HCT116 (cell line): ENCODE results near the gene EPHB2. TPM values are rescaled to one million over a fixed set of nuclear protein-coding genes. Genes with fewer than 3 reads are reported as not detected.

Experiments used
- ATAC-seq: fragments of 200-7000 bp; cut with Tn5 transposase; 2 replicates; pipeline ENCODE4 v1.9.1; 2020; ENCODE audit warnings: mild to moderate bottlenecking, moderate library complexity
- BruUV-seq: library from RNA; stranded (reverse); fragments of 400-500 nt; replicated peaks from 2 replicates; lab custom pipeline; 2021; lab: Mats Ljungman, UMichigan
- CTCF ChIA-PET: fragments of 300-600 bp; sonication (Branson Sonifier 250); formaldehyde crosslinking; loops from one replicate; lab custom pipeline; 2021; ENCODE audit warnings: antibody characterized with exemption; lab: Charles Lee
- POLR2A ChIA-PET: fragments of 300-600, 350-600 bp; sonication (Branson Sonifier 250); formaldehyde crosslinking; loops from one replicate; lab custom pipeline; 2021; ENCODE audit warnings: antibody characterized with exemption; lab: Charles Lee
- RAD21 ChIA-PET, 2 experiments: fragments of 300-600 bp; sonication (Branson Sonifier 250); formaldehyde crosslinking; loops; one replicate each; lab custom pipeline; 2023; ENCODE audit warnings: low total read pairs in 2 of 2; ENCODE audit not compliant: uncharacterized antibody in 2 of 2, unreplicated experiment in 2 of 2, low non-redundant PET in 1 of 2; lab: Charles Lee
- DNase-seq: peaks from one replicate; pipeline ENCODE4 v3.0.0-alpha.2; 2010; ENCODE audit warnings: low read depth, low spot score
- H2AFZ ChIP-seq: fragments of 200-600 bp; shearing (Covaris generic), sonication (generic); 2 replicates; pipeline ENCODE4 v1.6.1; 2017; ENCODE audit warnings: low read depth, mixed run types, mixed read lengths, antibody characterized with exemption, low read length; ENCODE audit not compliant: poor library complexity, severe bottlenecking
- H3K27ac ChIP-seq: 2 replicates; pipeline ENCODE4 v1.5.1; 2012; ENCODE audit warnings: low read depth, low read length
- H3K27me3 ChIP-seq: fragments of 200-600 bp; sonication (generic); 2 replicates; pipeline ENCODE4 v1.6.1; 2016; ENCODE audit warnings: mixed run types, low read length, mixed read lengths; ENCODE audit not compliant: insufficient read depth
- H3K36me3 ChIP-seq, 2 experiments: fragments of 200-500 bp in 1 of 2; fragments of 200-600 bp in 1 of 2; sonication (Bioruptor generic) in 1 of 2; sonication (generic) in 1 of 2; 2 replicates each; pipeline versions ENCODE4 v1.5.1 to v1.6.1; 2014 to 2016; ENCODE audit warnings: low read length in 2 of 2, inconsistent platforms in 1 of 2, mixed read lengths in 1 of 2, mixed run types in 1 of 2; ENCODE audit not compliant: insufficient read depth in 2 of 2, control insufficient read depth in 1 of 2
- H3K4me1 ChIP-seq, 2 experiments: fragments of 200-600 bp in 1 of 2; sonication (generic) in 1 of 2; 2 replicates each; pipeline versions ENCODE4 v1.5.1 to v1.6.1; 2012 to 2017; ENCODE audit warnings: low read length in 2 of 2, inconsistent platforms in 1 of 2, mild to moderate bottlenecking in 1 of 2, mixed read lengths in 1 of 2, mixed run types in 1 of 2, moderate library complexity in 1 of 2; ENCODE audit not compliant: insufficient read depth in 2 of 2, control insufficient read depth in 1 of 2
- H3K4me2 ChIP-seq: fragments of 200-600 bp; sonication (generic); 2 replicates; pipeline ENCODE4 v1.6.1; 2017; ENCODE audit warnings: mixed run types, low read length, mixed read lengths
- H3K4me3 ChIP-seq, 2 experiments: fragments of 200-600 bp in 1 of 2; sonication (generic) in 1 of 2; replicated peaks in 1 of 2; 2 replicates each; pipeline ENCODE4 v1.5.1; 2011 to 2016; ENCODE audit warnings: low read length in 2 of 2, control low read depth in 1 of 2, low read depth in 1 of 2, mild to moderate bottlenecking in 1 of 2, mixed read lengths in 1 of 2, mixed run types in 1 of 2
- H3K79me2 ChIP-seq: fragments of 200-600 bp; sonication (generic); 2 replicates; pipeline ENCODE4 v1.6.1; 2017; ENCODE audit warnings: mild to moderate bottlenecking, mixed run types, low read length, moderate library complexity, mixed read lengths; ENCODE audit not compliant: insufficient read depth
- H3K9ac ChIP-seq: fragments of 200-600 bp; sonication (generic); 2 replicates; pipeline ENCODE4 v1.6.1; 2016; ENCODE audit warnings: low read length, mixed read lengths
- H3K9me2 ChIP-seq: fragments of 200-600 bp; sonication (generic), shearing (Covaris generic); 2 replicates; pipeline ENCODE4 v1.6.1; 2017; ENCODE audit warnings: mixed run types, mild to moderate bottlenecking, moderate library complexity; ENCODE audit not compliant: insufficient read depth
- H3K9me3 ChIP-seq, 2 experiments: fragments of 200-500 bp in 1 of 2; fragments of 200-600 bp in 1 of 2; sonication (Bioruptor generic) in 1 of 2; sonication (generic) in 1 of 2; 2 replicates each; pipeline ENCODE4 v1.6.1; 2014 to 2017; ENCODE audit warnings: low read length in 2 of 2, mixed read lengths in 2 of 2, inconsistent platforms in 1 of 2, low read depth in 1 of 2, mild to moderate bottlenecking in 1 of 2, mixed run types in 1 of 2, moderate library complexity in 1 of 2; ENCODE audit not compliant: control insufficient read depth in 1 of 2, insufficient read depth in 1 of 2
- H4K20me1 ChIP-seq: fragments of 200-600 bp; sonication (generic), shearing (Covaris generic); 2 replicates; pipeline ENCODE4 v1.6.1; 2017; ENCODE audit warnings: mixed run types, mild to moderate bottlenecking, moderate library complexity; ENCODE audit not compliant: insufficient read depth
- ATF3 ChIP-seq: IDR thresholded peaks from 2 replicates; pipeline ENCODE4 v1.6.1; 2012
- CBX3 ChIP-seq: IDR thresholded peaks from 2 replicates; pipeline ENCODE4 v1.6.1; 2012; ENCODE audit warnings: low read depth
- CTCF ChIP-seq, 3 experiments: fragments of 200-600 bp in 1 of 3; sonication (generic) in 1 of 3; IDR thresholded peaks in 2 of 3; conservative IDR thresholded peaks in 1 of 3; 2 replicates each; pipeline ENCODE4 v1.5.1; 2012 to 2017; ENCODE audit warnings: low read depth in 2 of 3, low read length in 2 of 3, antibody characterized with exemption in 1 of 3, borderline replicate concordance in 1 of 3, control low read depth in 1 of 3, mild to moderate bottlenecking in 1 of 3, mixed read lengths in 1 of 3, mixed run types in 1 of 3, moderate library complexity in 1 of 3; ENCODE audit not compliant: insufficient read depth in 1 of 3
- POLR2A ChIP-seq: IDR thresholded peaks from 2 replicates; pipeline ENCODE4 v1.7.0; 2011; ENCODE audit warnings: borderline replicate concordance; ENCODE audit not compliant: insufficient read depth, insufficient read length; ENCODE audit errors: extremely low read depth
- POLR2AphosphoS5 ChIP-seq: IDR thresholded peaks from 2 replicates; pipeline ENCODE4 v1.6.1; 2011; ENCODE audit warnings: mild to moderate bottlenecking, low read depth, low read length, moderate library complexity
- REST ChIP-seq: IDR thresholded peaks from 2 replicates; pipeline ENCODE4 v1.6.1; 2012; ENCODE audit warnings: low read depth
- SP1 ChIP-seq: IDR thresholded peaks from 2 replicates; pipeline ENCODE4 v1.6.1; 2012; ENCODE audit warnings: low read depth
- SRF ChIP-seq: IDR thresholded peaks from 2 replicates; pipeline ENCODE4 v1.6.1; 2012; ENCODE audit warnings: low read depth
- TCF7L2 ChIP-seq: IDR thresholded peaks from 2 replicates; pipeline ENCODE4 v1.7.0; 2011; ENCODE audit warnings: borderline replicate concordance, inconsistent platforms; ENCODE audit not compliant: insufficient read depth, insufficient read length; ENCODE audit errors: extremely low read depth
- intact Hi-C: fragments of 100-400 bp; cut with micrococcal nuclease; formaldehyde crosslinking; loops from 2 replicates; pipeline ENCODE4 v1.10.0; 2022
- total RNA-seq: library from RNA; stranded (reverse); gene quantifications from one replicate; pipeline ENCODE4 v1.2.1, GENCODE V29; 2021; ENCODE audit not compliant: unreplicated experiment

The EPHB2 gene
- total RNA-seq, 1 experiment from 2014 or later = 19.5 TPM

GRCh38 chr1:22808186-22808675 is 97.6 kb downstream of the EPHB2 start:
- no peaks in the 10 kb centered on the region for H3K36me3 ChIP-seq
- TF ChIP-seq TCF7L2 = no peak
- TF ChIP-seq ATF3 = no peak
- no peak for TF ChIP-seq CTCF (IDR thresholded peaks at IDR 0.05 in 2 of 3, conservative IDR thresholded peaks at IDR 0.05 in 1 of 3; ENCODE audit: borderline replicate concordance in 1 of 3, insufficient read depth in 1 of 3, low read depth in 2 of 3, low read length in 2 of 3)
- TF ChIP-seq SRF = no peak
- H2AFZ ChIP-seq = no peak overlapping the region
- ChIA-PET CTCF (no interaction called here), RAD21 (no interaction called here), POLR2A (no interaction called here)
- H3K9me2 ChIP-seq = no peaks in the 10 kb centered on the region
- no peak overlapping the region for H3K4me3 ChIP-seq
- no TSS peak for BruUV-seq
- no peaks in the 10 kb centered on the region for H4K20me1 ChIP-seq
- no peak for DNase-seq
- no peak for ATAC-seq
- no peak overlapping the region for H3K9ac ChIP-seq
- intact Hi-C loops = no loop called here
- no peaks in the 10 kb centered on the region for H3K9me3 ChIP-seq
- H3K4me2 ChIP-seq = no peak overlapping the region
- H3K27ac ChIP-seq = no peak overlapping the region
- H3K79me2 ChIP-seq = no peaks in the 10 kb centered on the region
- no peaks in the 10 kb centered on the region for H3K27me3 ChIP-seq
- H3K4me1 ChIP-seq = peaks cover 0 to 16% of the 10 kb centered on the region in 2 experiments; a peak in 2 of 4 replicates

- H3K36me3 ChIP-seq = no peaks in the 10 kb centered on the region
- DNase-seq (no peak), ATAC-seq (no peak)
- no peak overlapping the region for H2AFZ ChIP-seq
- H3K9me2 ChIP-seq = no peaks in the 10 kb centered on the region
- RAD21 ChIA-PET = no interaction called here
- peaks cover 0 to 21% of the 10 kb centered on the region in 2 experiments; a peak in 3 of 4 replicates for H3K4me1 ChIP-seq
- H3K27ac ChIP-seq = no peak overlapping the region
- POLR2A ChIA-PET = no interaction called here
- H3K27me3 ChIP-seq = no peaks in the 10 kb centered on the region
- H3K4me2 ChIP-seq = no peak overlapping the region
- no peaks in the 10 kb centered on the region for H3K79me2 ChIP-seq
- BruUV-seq = no TSS peak
- intact Hi-C loops = no loop called here
- H4K20me1 ChIP-seq = no peaks in the 10 kb centered on the region
- H3K9me3 ChIP-seq = no peaks in the 10 kb centered on the region
- H3K9ac ChIP-seq = no peak overlapping the region
- CTCF ChIA-PET = no interaction called here
- H3K4me3 ChIP-seq = no peak overlapping the region
- no peak for TF ChIP-seq POLR2AphosphoS5
- TF ChIP-seq POLR2A = no peak
- TF ChIP-seq SP1 = no peak
- TF ChIP-seq CTCF (IDR thresholded peaks at IDR 0.05 in 2 of 3, conservative IDR thresholded peaks at IDR 0.05 in 1 of 3; ENCODE audit: borderline replicate concordance in 1 of 3, insufficient read depth in 1 of 3, low read depth in 2 of 3, low read length in 2 of 3) = no peak
- TF ChIP-seq CBX3 = no peak
- TF ChIP-seq SRF = no peak
- TF ChIP-seq REST = no peak
Measured at GRCh38 chr1:22808676-22809483, 98.2 kb downstream of the EPHB2 start.
